Measurements from ENCODE around the gene USP6NL. TPM values are rescaled to one million over a fixed set of nuclear protein-coding genes. Genes with fewer than 3 reads are reported as not detected.

USP6NL gene
- total RNA-seq, 1 experiment from 2014 or later: 21.4 TPM

- no peak for TF ChIP-seq ZMAT4 (CRISPR knock-in tag; IDR thresholded peaks at IDR 0.05)
These were observed 42.0 kb downstream of the USP6NL start (continued) for GRCh38 chr10:11569471-11569870.

GRCh38 chr10:11568578-11568977 is 42.9 kb downstream of the USP6NL start:
- peaks cover 8% of the 10 kb centered on the region for H3K36me3 Mint-ChIP-seq
- DNase-seq (ENCODE audit: low spot score) (no peak), ATAC-seq (no peak)
- peaks cover 2% of the 10 kb centered on the region; the same call in 1 of the 2 replicates for H3K9me3 Mint-ChIP-seq
- ChIA-PET POLR2A (no interaction called here), CTCF (no interaction called here)
- no peak overlapping the region for H3K4me3 Mint-ChIP-seq
- H3K27me3 Mint-ChIP-seq (ENCODE audit: low read depth): no peaks in the 10 kb centered on the region
- H3K27ac Mint-ChIP-seq: no peak overlapping the region
- TF ChIP-seq NFYB (CRISPR knock-in tag; conservative IDR thresholded peaks at IDR 0.05; ENCODE audit: low read depth) (no peak), GTF2I (CRISPR knock-in tag; conservative IDR thresholded peaks at IDR 0.05) (no peak), OVOL2 (CRISPR knock-in tag; IDR thresholded peaks at IDR 0.05; ENCODE audit: borderline replicate concordance) (no peak), MLX (CRISPR knock-in tag; IDR thresholded peaks at IDR 0.05) (no peak), ZNF317 (CRISPR knock-in tag; IDR thresholded peaks at IDR 0.05; ENCODE audit: borderline replicate concordance, low read depth) (no peak), SP1 (CRISPR knock-in tag; conservative IDR thresholded peaks at IDR 0.05) (no peak)
- H3K4me1 Mint-ChIP-seq: peaks cover 42% of the 10 kb centered on the region

GRCh38 chr10:11564741-11565140 is 46.7 kb downstream of the USP6NL start:
- Mint-ChIP-seq H3K27me3 (ENCODE audit: low read depth) (no peaks in the 10 kb centered on the region), H3K4me3 (no peak overlapping the region), H3K4me1 (peaks cover 32% of the 10 kb centered on the region), H3K36me3 (peaks cover 18% of the 10 kb centered on the region), H3K27ac (no peak overlapping the region), H3K9me3 (peaks cover 11% of the 10 kb centered on the region; the same call in 1 of the 2 replicates)
- no peak for DNase-seq (ENCODE audit: low spot score)
- ATAC-seq: no peak
- ChIA-PET CTCF (no interaction called here), POLR2A (no interaction called here)
- TF ChIP-seq TEAD1 (CRISPR knock-in tag; IDR thresholded peaks at IDR 0.05) (no peak), E2F4 (CRISPR knock-in tag; IDR thresholded peaks at IDR 0.05; ENCODE audit: borderline replicate concordance, low read depth) (no peak), ZNF281 (CRISPR knock-in tag; IDR thresholded peaks at IDR 0.05) (no peak), PRRX2 (CRISPR knock-in tag; IDR thresholded peaks at IDR 0.05) (no peak), IRF1 (CRISPR knock-in tag; IDR thresholded peaks at IDR 0.05) (no peak)

GRCh38 chr10:11563936-11564335 is 47.5 kb downstream of the USP6NL start:
- no peak for DNase-seq (ENCODE audit: low spot score)
- Mint-ChIP-seq H3K27me3 (ENCODE audit: low read depth) (no peaks in the 10 kb centered on the region), H3K36me3 (peaks cover 18% of the 10 kb centered on the region), H3K9me3 (peaks cover 11% of the 10 kb centered on the region; the same call in 1 of the 2 replicates), H3K4me1 (peaks cover 28% of the 10 kb centered on the region), H3K4me3 (no peak overlapping the region), H3K27ac (peak overlapping the region; percentile 12; the same call in 1 of the 2 replicates)
- CTCF ChIA-PET: no interaction called here
- ATAC-seq: no peak
- POLR2A ChIA-PET: no interaction called here
- TF ChIP-seq ZNF281 (CRISPR knock-in tag; IDR thresholded peaks at IDR 0.05) (no peak), FOXP4 (CRISPR knock-in tag; IDR thresholded peaks at IDR 0.05) (no peak), CDX4 (CRISPR knock-in tag; IDR thresholded peaks at IDR 0.05; ENCODE audit: borderline replicate concordance) (no peak)
